HL-60/S4 treated with phorbol 12-myristate 13-acetate at 8.2 ng/mL for 4 days and 3 days (cell line): Measurements from ENCODE around the gene EXOSC5.

Experiments used
- in situ Hi-C: fragments of 300-500 bp; cut with MboI; formaldehyde crosslinking; loops from 2 replicates; pipeline ENCODE4 v1.15.0; 2022; ENCODE audit warnings: low sequenced_read_pairs

EXOSC5 gene

GRCh38 chr19:41426952-41427646, 29.9 kb upstream of the EXOSC5 start, which contains the start of gene B3GNT8:
B3GNT8 (minus strand) TSS chr19:41427374; CDS start chr19:41426778, 596 bp downstream.
- in situ Hi-C loops, result no loop called here

DNA sequence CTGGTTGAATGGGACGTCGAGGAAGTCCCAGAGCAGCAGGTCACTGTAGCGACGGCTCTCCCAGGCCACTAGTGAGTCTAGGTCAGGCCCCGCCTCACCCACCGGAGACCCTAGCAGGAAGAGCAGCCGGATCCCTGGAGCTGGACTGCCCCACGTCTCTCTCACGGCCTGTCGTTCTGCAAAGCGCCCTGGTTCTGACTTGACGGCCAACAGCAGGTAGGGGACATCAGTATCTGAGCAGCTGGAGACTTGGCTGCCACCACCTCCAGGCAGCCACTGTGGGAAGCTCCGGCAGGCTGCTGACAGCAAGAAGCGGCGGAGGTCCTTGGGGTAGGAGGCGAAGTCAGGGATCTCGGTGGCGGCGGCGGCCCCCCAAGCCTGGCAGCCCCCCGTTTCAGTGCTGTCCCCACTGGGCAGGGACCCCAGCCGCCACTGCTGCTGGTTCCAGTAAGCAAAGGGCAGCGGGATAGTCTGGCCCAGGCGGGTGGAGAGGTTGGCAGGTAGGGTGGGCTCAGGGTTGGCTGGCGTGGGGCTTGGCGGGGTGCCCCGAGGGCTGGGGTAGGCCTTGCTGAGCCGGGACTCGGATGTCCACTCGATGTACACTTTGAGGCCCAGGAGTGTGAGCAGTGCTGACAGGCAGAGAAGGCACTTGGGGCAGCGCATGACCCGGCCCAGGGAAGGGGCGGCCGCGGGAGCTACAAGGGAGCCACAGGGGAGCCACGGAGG, 29.1 kb upstream of the EXOSC5 start:
- in situ Hi-C loops, result no loop called here

- in situ Hi-C loops, result no loop called here
These were observed 28.3 kb upstream of the EXOSC5 start for GRCh38 chr19:41425174-41426115.

- in situ Hi-C loops, result no loop called here
These were observed 27.4 kb upstream of the EXOSC5 start for GRCh38 chr19:41424335-41425173.

DNA sequence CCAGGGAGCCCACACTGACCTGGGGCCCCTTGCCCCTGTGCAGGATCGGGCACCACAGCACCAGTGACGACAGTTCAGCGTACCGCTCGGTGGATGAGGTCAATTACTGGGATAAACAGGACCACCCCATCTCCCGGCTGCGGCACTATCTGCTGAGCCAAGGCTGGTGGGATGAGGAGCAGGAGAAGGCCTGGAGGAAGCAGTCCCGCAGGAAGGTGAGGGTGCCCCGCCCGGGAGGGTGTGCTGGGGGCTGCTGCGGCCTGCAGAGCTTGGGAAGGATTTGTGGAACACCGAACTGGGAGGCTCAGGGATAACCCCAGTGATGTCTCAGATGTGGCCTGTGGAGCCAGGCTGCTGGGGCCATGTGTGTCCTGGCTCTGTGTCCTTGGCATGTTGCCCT, 25.8 kb upstream of the EXOSC5 start:
- in situ Hi-C loops, result no loop called here

- in situ Hi-C loops, result no loop called here
These were observed 25.3 kb upstream of the EXOSC5 start for GRCh38 chr19:41422456-41422855.

GRCh38 chr19:41421973-41422372, 24.8 kb upstream of the EXOSC5 start:
- in situ Hi-C loops, result no loop called here

- in situ Hi-C loops, result no loop called here
These were observed 24.2 kb upstream of the EXOSC5 start for GRCh38 chr19:41421314-41421713.

GRCh38 chr19:41420101-41420880, 23.1 kb upstream of the EXOSC5 start:
- in situ Hi-C loops, result no loop called here

DNA sequence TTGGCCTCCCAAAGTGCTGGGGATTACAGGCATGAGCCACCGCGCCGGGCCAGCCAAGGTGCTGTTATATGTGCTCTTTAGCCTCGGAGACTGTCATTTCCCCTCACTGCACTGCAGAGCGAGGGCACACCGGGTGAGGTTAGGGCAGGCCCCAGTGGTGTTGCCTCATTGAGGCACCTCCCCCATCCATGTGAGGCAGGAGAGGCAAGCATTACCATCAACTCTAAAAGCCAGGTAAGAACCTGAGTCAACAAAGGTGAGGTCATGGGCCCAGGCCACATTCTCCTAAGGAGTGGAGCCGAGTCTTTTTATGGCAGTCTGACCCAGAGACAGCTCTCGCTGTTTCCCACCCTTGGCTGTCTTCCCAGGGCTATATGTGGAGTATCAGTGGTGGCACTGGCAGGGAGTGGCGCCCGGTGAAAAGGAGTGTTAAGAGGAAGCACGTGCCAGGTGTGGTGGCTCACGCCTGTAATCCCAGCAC, 19.1 kb upstream of the EXOSC5 start:
- in situ Hi-C loops, result no loop called here

- in situ Hi-C loops, result no loop called here
These were observed 18.0 kb upstream of the EXOSC5 start for GRCh38 chr19:41415154-41415571.

- in situ Hi-C loops, result no loop called here
These were observed 17.3 kb upstream of the EXOSC5 start for GRCh38 chr19:41414461-41414860.

GRCh38 chr19:41413947-41414346, 16.8 kb upstream of the EXOSC5 start:
- in situ Hi-C loops, result no loop called here

DNA sequence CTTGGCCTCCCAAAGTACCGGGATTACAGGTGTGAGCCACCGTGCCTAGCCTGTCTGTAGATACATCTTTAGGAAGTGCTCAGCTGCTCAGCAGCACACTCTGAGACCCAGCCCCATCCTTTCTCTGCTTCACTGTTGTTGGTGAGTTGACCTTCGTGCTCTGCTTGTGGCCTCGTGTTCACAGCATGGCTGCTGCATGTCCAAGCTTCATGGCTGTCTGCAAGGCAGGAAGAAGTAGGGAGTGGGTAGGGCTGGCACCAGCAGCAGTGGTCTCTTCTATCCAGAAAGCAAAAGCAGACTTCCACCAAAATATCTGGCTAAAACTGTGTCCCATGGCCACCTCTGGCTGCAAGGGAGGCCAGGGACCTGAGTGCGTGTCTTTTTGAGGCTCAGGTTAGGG, 15.8 kb upstream of the EXOSC5 start:
- in situ Hi-C loops, result no loop called here

- in situ Hi-C loops, result no loop called here
These were observed 14.8 kb upstream of the EXOSC5 start for GRCh38 chr19:41411968-41412265.

DNA sequence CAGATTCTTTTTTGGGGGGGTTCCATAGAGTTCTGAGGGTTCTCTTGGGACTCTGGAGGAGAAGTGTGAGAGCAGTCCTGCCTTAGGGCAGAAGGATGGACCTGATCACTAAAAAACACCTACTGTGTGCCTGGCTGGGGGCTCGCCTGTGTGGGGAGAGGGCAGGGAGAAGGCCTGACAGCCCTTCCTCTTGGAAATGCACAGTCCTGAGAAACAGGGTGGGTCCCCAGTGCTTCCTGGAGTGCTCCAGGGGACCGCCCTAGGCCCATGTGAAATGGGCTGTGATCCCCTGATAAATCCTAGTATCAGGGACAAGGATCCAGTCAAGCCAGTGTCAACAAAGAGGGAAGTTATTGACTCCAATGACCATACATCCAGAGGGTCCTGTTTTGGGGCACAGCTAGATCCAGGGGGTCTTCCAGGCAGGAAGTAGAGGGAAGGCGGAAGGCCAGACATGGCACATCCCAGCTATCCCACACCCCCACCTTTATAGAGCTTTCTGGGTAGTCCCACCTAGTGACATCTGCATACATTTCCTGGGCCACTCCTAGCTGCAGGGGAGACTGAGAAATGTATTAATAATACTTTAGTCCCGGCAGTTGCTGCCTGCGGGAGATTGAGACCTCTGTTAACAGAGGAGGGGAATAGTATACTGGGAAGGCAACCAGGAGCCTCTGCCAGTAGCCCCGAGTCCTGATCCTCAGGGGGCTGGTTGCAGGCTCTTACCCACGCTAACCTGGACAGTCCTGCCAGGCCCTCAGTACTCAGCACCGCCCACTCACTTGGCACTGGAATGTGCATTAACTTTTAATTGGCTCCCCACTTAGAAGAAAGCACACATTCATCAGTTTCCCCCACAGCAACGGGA, 14.2 kb upstream of the EXOSC5 start:
- in situ Hi-C loops, result no loop called here

GRCh38 chr19:41410336-41411054, 13.3 kb upstream of the EXOSC5 start:
- in situ Hi-C loops, result no loop called here

DNA sequence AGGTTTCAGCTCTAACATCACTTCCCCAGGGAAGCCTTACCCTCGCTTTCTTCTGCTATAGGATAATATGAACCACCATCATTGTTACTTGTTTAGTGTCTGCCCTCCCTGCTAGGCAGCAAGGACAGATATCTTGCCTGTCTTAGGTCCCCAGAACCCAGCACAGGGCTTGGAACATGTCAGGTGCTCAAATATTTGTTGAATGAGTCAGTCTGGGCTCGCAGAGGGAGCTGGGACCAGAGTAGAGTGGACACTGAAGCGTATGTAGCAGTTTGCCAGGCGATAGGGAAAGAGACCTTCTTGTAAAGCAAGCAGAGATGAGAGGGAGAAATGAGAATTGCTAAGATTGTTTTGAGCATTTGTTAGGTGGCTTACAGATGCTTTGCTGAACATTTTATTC, 12.1 kb upstream of the EXOSC5 start:
- in situ Hi-C loops, result no loop called here
